H1 (cell line): ENCODE measurements around the gene RREB1. TPM values are rescaled to one million over a fixed set of nuclear protein-coding genes. Genes with fewer than 3 reads are reported as not detected.

Source experiments
- CTCF ChIA-PET: fragments of 300-600 bp; sonication (Branson Sonifier 250); formaldehyde crosslinking; loops from one replicate; lab custom pipeline; 2021; ENCODE audit not compliant: partially characterized antibody; lab: Charles Lee
- POLR2A ChIA-PET: fragments of 300-600 bp; sonication (Branson Sonifier 250); formaldehyde crosslinking; loops from one replicate; lab custom pipeline; 2021; ENCODE audit warnings: inconsistent platforms; ENCODE audit not compliant: partially characterized antibody; lab: Charles Lee
- DNase-seq, 2 experiments: peaks; one replicate each; pipeline versions ENCODE4 v3.0.0 to v3.0.0-alpha.2; 2010 to 2022; ENCODE audit warnings: low spot score in 2 of 2, low read depth in 1 of 2, mixed read lengths in 1 of 2
- FAIRE-seq: peaks from 2 replicates; lab custom pipeline; 2011; peaks lifted over from hg19 to GRCh38; lab: Jason Lieb, UNC
- H2AFZ ChIP-seq: 2 replicates; pipeline ENCODE4 v1.8.1; 2012; ENCODE audit warnings: low read length, inconsistent platforms
- H2AK5ac ChIP-seq: 2 replicates; pipeline ENCODE4 v1.6.1; 2013; ENCODE audit warnings: low read depth, low read length
- H2BK120ac ChIP-seq: replicated peaks from 2 replicates; pipeline ENCODE3; 2013; ENCODE audit warnings: low read depth, low read length, inconsistent platforms
- H2BK12ac ChIP-seq: 2 replicates; pipeline ENCODE4 v1.6.1; 2013; ENCODE audit warnings: low read depth, low read length
- H2BK15ac ChIP-seq: 2 replicates; pipeline ENCODE4 v1.6.1; 2013; ENCODE audit warnings: low read length
- H2BK20ac ChIP-seq: 2 replicates; pipeline ENCODE4 v1.6.1; 2013; ENCODE audit warnings: low read length
- H2BK5ac ChIP-seq: 2 replicates; pipeline ENCODE4 v1.6.1; 2013; ENCODE audit warnings: low read depth, low read length
- H3K14ac ChIP-seq: 2 replicates; pipeline ENCODE4 v1.6.1; 2013; ENCODE audit warnings: inconsistent platforms; ENCODE audit not compliant: insufficient read length
- H3K18ac ChIP-seq: 2 replicates; pipeline ENCODE4 v1.6.1; 2013; ENCODE audit warnings: low read length; ENCODE audit errors: extremely low read depth
- H3K23ac ChIP-seq: 2 replicates; pipeline ENCODE4 v1.6.1; 2013; ENCODE audit warnings: inconsistent platforms; ENCODE audit not compliant: insufficient read length
- H3K23me2 ChIP-seq: 2 replicates; pipeline ENCODE4 v1.6.1; 2013; ENCODE audit warnings: low read depth, low read length
- H3K27ac ChIP-seq: 2 replicates; pipeline ENCODE4 v1.6.1; 2011; ENCODE audit warnings: low read depth, low read length, inconsistent platforms
- H3K27me3 ChIP-seq, 4 experiments: replicated peaks in 1 of 4; 1 replicate in 1 of 4; 2 replicates in 3 of 4; pipeline versions ENCODE4 v1.6.1 to v1.8.1; 2011 to 2013; ENCODE audit warnings: low read length in 3 of 4, mild to moderate bottlenecking in 3 of 4, inconsistent platforms in 2 of 4, mixed read lengths in 2 of 4, moderate library complexity in 1 of 4; ENCODE audit not compliant: control insufficient read depth in 3 of 4, insufficient read depth in 3 of 4; ENCODE audit errors: extremely low read depth in 1 of 4
- H3K36me3 ChIP-seq, 4 experiments: 2 replicates each; pipeline versions ENCODE4 v1.6.1 to v1.8.1; 2011 to 2013; ENCODE audit warnings: mild to moderate bottlenecking in 4 of 4, low read length in 3 of 4, moderate library complexity in 2 of 4, control low read depth in 1 of 4, inconsistent platforms in 1 of 4; ENCODE audit not compliant: insufficient read depth in 4 of 4, control insufficient read depth in 2 of 4
- H3K4ac ChIP-seq: replicated peaks from 2 replicates; pipeline ENCODE3; 2013; ENCODE audit warnings: low read length, low read depth, mixed read lengths, inconsistent platforms; ENCODE audit not compliant: insufficient read length
- H3K4me1 ChIP-seq, 4 experiments: replicated peaks in 1 of 4; 1 replicate in 1 of 4; 2 replicates in 3 of 4; pipeline versions ENCODE4 v1.6.1 to v1.8.1; 2011 to 2013; ENCODE audit warnings: low read length in 3 of 4, inconsistent platforms in 2 of 4, mixed read lengths in 1 of 4; ENCODE audit not compliant: insufficient read depth in 4 of 4, control insufficient read depth in 3 of 4
- H3K4me2 ChIP-seq, 2 experiments: 2 replicates each; pipeline versions ENCODE4 v1.6.1 to v1.8.1; 2011 to 2013; ENCODE audit warnings: low read depth in 2 of 2, low read length in 2 of 2, control low read depth in 1 of 2, inconsistent platforms in 1 of 2, mild to moderate bottlenecking in 1 of 2; ENCODE audit not compliant: insufficient read depth in 1 of 2
- H3K4me3 ChIP-seq, 4 experiments: fragments of 200-600, 300-600 bp in 1 of 4; sonication (generic), shearing (Covaris generic), sonication (Bioruptor Twin) in 1 of 4; 2 replicates each; pipeline versions ENCODE4 v1.5.1 to v1.8.1; 2011 to 2016; ENCODE audit warnings: low read length in 4 of 4, low read depth in 3 of 4, control low read depth in 2 of 4, inconsistent platforms in 2 of 4, mild to moderate bottlenecking in 2 of 4, mixed read lengths in 1 of 4, moderate library complexity in 1 of 4; ENCODE audit not compliant: insufficient read depth in 2 of 4; ENCODE audit errors: extremely low read depth in 1 of 4
- H3K56ac ChIP-seq: replicated peaks from 2 replicates; pipeline ENCODE3; 2013; ENCODE audit warnings: low read depth, mild to moderate bottlenecking, mixed read lengths, low read length, inconsistent platforms; ENCODE audit not compliant: insufficient read length
- H3K79me1 ChIP-seq: 2 replicates; pipeline ENCODE4 v1.6.1; 2013; ENCODE audit warnings: low read depth, low read length, control low read depth
- H3K79me2 ChIP-seq, 2 experiments: 2 replicates each; pipeline versions ENCODE4 v1.6.1 to v1.8.1; 2012 to 2013; ENCODE audit warnings: low read length in 2 of 2, mild to moderate bottlenecking in 2 of 2, inconsistent platforms in 1 of 2; ENCODE audit not compliant: insufficient read depth in 2 of 2, control insufficient read depth in 1 of 2
- H3K9ac ChIP-seq, 4 experiments: replicated peaks in 1 of 4; 1 replicate in 1 of 4; 2 replicates in 3 of 4; pipeline versions ENCODE4 v1.6.1 to v1.8.1; 2011 to 2013; ENCODE audit warnings: low read depth in 3 of 4, low read length in 3 of 4, control low read depth in 2 of 4, mild to moderate bottlenecking in 2 of 4, moderate library complexity in 2 of 4, inconsistent platforms in 1 of 4; ENCODE audit errors: extremely low read depth in 1 of 4
- H3K9me3 ChIP-seq, 2 experiments: 2 replicates each; pipeline versions ENCODE4 v1.6.1 to v1.8.1; 2012 to 2013; ENCODE audit warnings: mild to moderate bottlenecking in 2 of 2, moderate library complexity in 2 of 2, control low read depth in 1 of 2, inconsistent platforms in 1 of 2, low read depth in 1 of 2, low read length in 1 of 2, mixed read lengths in 1 of 2; ENCODE audit not compliant: insufficient read depth in 2 of 2
- H4K20me1 ChIP-seq, 2 experiments: replicated peaks in 1 of 2; 2 replicates each; pipeline versions ENCODE3 to v1.8.1; 2011 to 2013; ENCODE audit warnings: inconsistent platforms in 2 of 2, low read length in 2 of 2, mild to moderate bottlenecking in 1 of 2; ENCODE audit not compliant: insufficient read depth in 2 of 2, control insufficient read depth in 1 of 2
- H4K5ac ChIP-seq: 2 replicates; pipeline ENCODE4 v1.6.1; 2013; ENCODE audit warnings: low read length, low read depth, mixed read lengths, inconsistent platforms; ENCODE audit not compliant: insufficient read length
- H4K8ac ChIP-seq: 2 replicates; pipeline ENCODE4 v1.8.0; 2013; ENCODE audit warnings: mild to moderate bottlenecking, moderate library complexity, low read length, inconsistent platforms; ENCODE audit not compliant: insufficient read depth; ENCODE audit errors: extremely low read depth
- H4K91ac ChIP-seq: replicated peaks from 2 replicates; pipeline ENCODE3; 2013; ENCODE audit warnings: low read length, mixed read lengths, inconsistent platforms; ENCODE audit not compliant: insufficient read length
- EP300 ChIP-seq, 2 experiments: IDR thresholded peaks; 1 replicate in 1 of 2; 2 replicates in 1 of 2; pipeline ENCODE4 v1.6.1; 2011 to 2012; ENCODE audit warnings: low read depth in 2 of 2, low read length in 2 of 2, mild to moderate bottlenecking in 2 of 2, borderline replicate concordance in 1 of 2, inconsistent platforms in 1 of 2, moderate library complexity in 1 of 2
- EZH2 ChIP-seq: fragments of 200-600 bp; sonication (generic); IDR thresholded peaks from 2 replicates; pipeline ENCODE4 v1.7.1; 2012; ENCODE audit warnings: low read depth, mild to moderate bottlenecking, moderate library complexity, low read length, inconsistent platforms; ENCODE audit not compliant: severe bottlenecking
- FOSL1 ChIP-seq: IDR thresholded peaks from 2 replicates; pipeline ENCODE4 v1.6.1; 2011; ENCODE audit warnings: mild to moderate bottlenecking, low read depth, low read length, moderate library complexity; ENCODE audit not compliant: insufficient read depth
- GABPA ChIP-seq: IDR thresholded peaks from 2 replicates; pipeline ENCODE4 v1.6.1; 2011; ENCODE audit warnings: mild to moderate bottlenecking, low read length, moderate library complexity, borderline replicate concordance; ENCODE audit not compliant: insufficient read depth
- HDAC6 ChIP-seq: IDR thresholded peaks from one replicate; pipeline ENCODE4 v1.7.1; 2012; ENCODE audit warnings: low read depth, mild to moderate bottlenecking, inconsistent platforms, low read length, moderate library complexity
- MAX ChIP-seq: IDR thresholded peaks from 2 replicates; pipeline ENCODE4 v1.6.1; 2012; ENCODE audit warnings: inconsistent platforms
- PHF8 ChIP-seq: fragments of 200-600 bp; sonication (generic); conservative IDR thresholded peaks from 2 replicates; pipeline ENCODE4 v1.7.1; 2012; ENCODE audit warnings: low read depth, mild to moderate bottlenecking, inconsistent platforms, low read length, moderate library complexity
- TAF7 ChIP-seq: optimal IDR thresholded peaks from 2 replicates; pipeline ENCODE3; 2011; ENCODE audit warnings: low read depth, mild to moderate bottlenecking, inconsistent platforms, low read length, moderate library complexity, borderline replicate concordance
- TEAD4 ChIP-seq: IDR thresholded peaks from 2 replicates; pipeline ENCODE4 v1.6.1; 2012; ENCODE audit warnings: low read depth, low read length, inconsistent platforms, mixed read lengths
- WGBS, 2 experiments: shearing (Covaris generic) in 1 of 2; methylation state at CpG; one replicate each; pipeline versions ENCODE4 v1.1.6 to v1.1.7; 2013 to 2015; ENCODE audit warnings: low lambda C conversion rate in 2 of 2, mixed read lengths in 2 of 2, inconsistent platforms in 1 of 2, low coverage in 1 of 2, missing lambda C conversion rate in 1 of 2; ENCODE audit not compliant: insufficient replicate concordance in 2 of 2, insufficient coverage in 1 of 2, insufficient read length in 1 of 2; ENCODE audit errors: extremely low coverage in 1 of 2, missing lambda C conversion rate in 1 of 2; 5-methylcytosine and 5-hydroxymethylcytosine counted together
- polyA plus RNA-seq, 7 experiments: library from polyadenylated mRNA; depleted of rRNA in 3 of 7; stranded (reverse) in 5 of 7; unstranded in 2 of 7; fragments of >200 nt in 5 of 7; fragments of 200-250 nt in 2 of 7; gene quantifications; 1 replicate in 5 of 7; 2 replicates in 1 of 7; 4 replicates in 1 of 7; pipeline versions ENCODE4 v1.2.1 to v1.2.3, GENCODE V29; 2011 to 2013; ENCODE audit warnings: missing spikeins in 2 of 7, mixed read lengths in 2 of 7
- total RNA-seq: library from RNA; stranded (reverse); fragmentation: NEBNext Ultra II Directional; extraction: Animal tissue kit (Norgen Biotek cat#: 25700); gene quantifications from 2 replicates; pipeline ENCODE4 v1.2.1, GENCODE V29; 2021

The RREB1 gene
- total and polyA plus RNA-seq, 2 of the 8 experiments (the other 6 are each of a cell fraction or from before 2014, with no cell fraction given), result 3.9 to 34.7 TPM

- Histone ChIP-seq H3K14ac (no peak overlapping the region), H4K5ac (no peak overlapping the region), H2BK12ac (no peak overlapping the region), H2BK20ac (no peak overlapping the region), H3K27me3 (no peaks in the 10 kb centered on the region), H3K4me3 (no peak overlapping the region), H3K79me1 (peaks cover 2% of the 10 kb centered on the region; the same call in 1 of the 2 replicates), H4K20me1 (no peaks in the 10 kb centered on the region), H3K56ac (no peak overlapping the region), H3K4me2 (no peak overlapping the region), H2AFZ (no peak overlapping the region), H3K23me2 (no peaks in the 10 kb centered on the region), H3K27ac (no peak overlapping the region), H3K79me2 (no peaks in the 10 kb centered on the region), H3K18ac (no peak overlapping the region), H3K23ac (no peak overlapping the region), H2BK120ac (no peak overlapping the region), H2AK5ac (no peak overlapping the region), H2BK15ac (no peak overlapping the region), H3K4me1 (no peaks in the 10 kb centered on the region), H3K9me3 (no peaks in the 10 kb centered on the region), H3K9ac (no peak overlapping the region), H4K91ac (no peak overlapping the region), H3K4ac (no peak overlapping the region), H3K36me3 (peaks cover 0 to 20% (median 5%) of the 10 kb centered on the region in 4 experiments; a peak in 4 of 8 replicates), H4K8ac (no peak overlapping the region), H2BK5ac (no peak overlapping the region)
- ChIA-PET POLR2A (no interaction called here), CTCF (interaction anchor here (0.9 kb wide), 2 partner anchors 54 to 401 kb away, joined by 3 to 4 read pairs; no protein-coding TSS in a partner anchor)
- TF ChIP-seq TAF7, result no peak
- no peak for TF ChIP-seq HDAC6
- TF ChIP-seq FOSL1, result no peak
- TF ChIP-seq EZH2, result no peak
- TF ChIP-seq MAX, result no peak
- no peak for TF ChIP-seq EP300 (IDR thresholded peaks at IDR 0.05; ENCODE audit: borderline replicate concordance in 1 of 2, low read depth in 2 of 2, low read length in 2 of 2)
- no peak for TF ChIP-seq PHF8
- TF ChIP-seq GABPA, result no peak
- TF ChIP-seq TEAD4, result no peak
- WGBS, 2 experiments, result 87% methylated on average over 9 of the region's 9 CpGs; no CpG with 5 or more reads in 1 of the 2 experiments
- DNase-seq, result no peak
- FAIRE-seq, result no peak
These were observed 81.5 kb downstream of the RREB1 start for GRCh38 chr6:7189101-7189758.
